NCI-H345 (cell line): ENCODE data around the gene ATF7.
"Not testable (repeated sequence)": the region's sequence is repeated elsewhere in the genome, so short reads cannot be mapped to it uniquely, and the experiment has no call there.

Source experiments
- DNase-seq: peaks from one replicate; lab custom pipeline; 2025; lab: John Stamatoyannopoulos, UW

The ATF7 gene

GRCh38 chr12:53481939-53482586 is 144.1 kb downstream of the ATF7 start:
- DNase-seq = no peak

- DNase-seq = not testable (repeated sequence)
Observed at GRCh38 chr12:53481458-53481857, 144.7 kb downstream of the ATF7 start.

- DNase-seq = no peak
Observed at GRCh38 chr12:53480491-53481442, 145.4 kb downstream of the ATF7 start.

- DNase-seq = no peak
Observed at GRCh38 chr12:53479331-53479730, 146.9 kb downstream of the ATF7 start.

- no peak for DNase-seq
Observed at GRCh38 chr12:53478865-53479264, 147.3 kb downstream of the ATF7 start.

GRCh38 chr12:53476769-53477209 is 149.4 kb downstream of the ATF7 start:
- DNase-seq = no peak

GRCh38 chr12:53474819-53475218 is 151.4 kb downstream of the ATF7 start:
- no peak for DNase-seq

GRCh38 chr12:53474077-53474476 is 152.1 kb downstream of the ATF7 start:
- DNase-seq = no peak

- DNase-seq = no peak
Observed at GRCh38 chr12:53472056-53472582, 154.1 kb downstream of the ATF7 start.

- DNase-seq = no peak
Observed at GRCh38 chr12:53468282-53468681, 157.9 kb downstream of the ATF7 start.

- DNase-seq = no peak
Observed at GRCh38 chr12:53467880-53468279, 158.3 kb downstream of the ATF7 start.

GRCh38 chr12:53467082-53467481 is 159.1 kb downstream of the ATF7 start:
- no peak for DNase-seq

- no peak for DNase-seq
Observed at GRCh38 chr12:53466640-53467039, 159.5 kb downstream of the ATF7 start.

GRCh38 chr12:53465679-53466078 is 160.5 kb downstream of the ATF7 start:
- no peak for DNase-seq

GRCh38 chr12:53464685-53465418 is 161.3 kb downstream of the ATF7 start:
- DNase-seq = no peak

- no peak for DNase-seq
Observed at GRCh38 chr12:53463802-53464560, 162.2 kb downstream of the ATF7 start.

GRCh38 chr12:53462935-53463334 is 163.2 kb downstream of the ATF7 start:
- DNase-seq = no peak

- DNase-seq = no peak
Observed at GRCh38 chr12:53461591-53461990, 164.6 kb downstream of the ATF7 start.

GRCh38 chr12:53461059-53461458 is 165.1 kb downstream of the ATF7 start:
- no peak for DNase-seq

- no peak for DNase-seq
Observed at GRCh38 chr12:53459097-53459496, 167.1 kb downstream of the ATF7 start.
